ENCODE measurements around the gene USP31.
"Not testable (repeated sequence)": the region's sequence is repeated elsewhere in the genome, so short reads cannot be mapped to it uniquely, and the experiment has no call there.

USP31 gene

GRCh38 chr16:23155445-23156049, 6.3 kb upstream of the USP31 start:
- no peak for DNase-seq

DNA sequence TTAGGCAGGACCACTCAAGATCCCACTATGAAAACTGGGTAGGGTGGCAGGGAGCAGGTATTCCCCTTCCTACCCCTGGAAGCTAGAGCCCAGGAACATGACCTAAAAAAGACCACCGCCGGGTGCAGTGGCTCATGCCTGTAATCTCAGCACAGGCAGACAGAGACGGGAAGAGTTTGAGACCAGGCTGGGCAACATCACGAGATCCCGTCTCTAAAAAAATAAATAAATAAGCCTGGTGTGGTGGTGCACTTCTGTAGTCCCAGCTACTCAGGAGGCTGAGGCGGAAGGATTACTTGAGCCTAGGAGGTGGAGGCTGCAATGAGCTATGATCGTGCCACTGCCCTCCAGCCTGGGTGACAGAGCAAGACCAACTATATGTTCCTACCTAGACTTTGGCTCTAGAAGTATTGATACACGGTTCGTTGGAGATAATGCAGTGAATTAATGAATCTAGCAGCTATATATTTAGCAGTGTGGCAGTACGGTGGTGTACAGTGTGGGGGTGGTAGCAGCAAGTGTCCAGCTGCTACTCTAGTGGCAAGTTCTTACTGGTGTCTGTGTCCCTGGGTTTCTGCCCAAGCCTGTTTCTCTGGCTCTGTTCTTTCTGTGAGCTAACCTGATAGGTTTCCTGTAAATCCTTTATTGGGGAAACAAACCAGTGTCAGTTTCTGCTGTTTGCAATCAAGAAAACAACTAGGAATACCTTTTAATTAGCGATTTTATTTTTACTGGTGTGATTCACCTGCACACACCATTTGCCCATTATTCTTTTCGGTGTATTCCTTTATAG, 3.3 kb upstream of the USP31 start:
- no peak for DNase-seq

- DNase-seq, result no peak
Observed at GRCh38 chr16:23149993-23150364, 727 bp upstream of the USP31 start.

DNA sequence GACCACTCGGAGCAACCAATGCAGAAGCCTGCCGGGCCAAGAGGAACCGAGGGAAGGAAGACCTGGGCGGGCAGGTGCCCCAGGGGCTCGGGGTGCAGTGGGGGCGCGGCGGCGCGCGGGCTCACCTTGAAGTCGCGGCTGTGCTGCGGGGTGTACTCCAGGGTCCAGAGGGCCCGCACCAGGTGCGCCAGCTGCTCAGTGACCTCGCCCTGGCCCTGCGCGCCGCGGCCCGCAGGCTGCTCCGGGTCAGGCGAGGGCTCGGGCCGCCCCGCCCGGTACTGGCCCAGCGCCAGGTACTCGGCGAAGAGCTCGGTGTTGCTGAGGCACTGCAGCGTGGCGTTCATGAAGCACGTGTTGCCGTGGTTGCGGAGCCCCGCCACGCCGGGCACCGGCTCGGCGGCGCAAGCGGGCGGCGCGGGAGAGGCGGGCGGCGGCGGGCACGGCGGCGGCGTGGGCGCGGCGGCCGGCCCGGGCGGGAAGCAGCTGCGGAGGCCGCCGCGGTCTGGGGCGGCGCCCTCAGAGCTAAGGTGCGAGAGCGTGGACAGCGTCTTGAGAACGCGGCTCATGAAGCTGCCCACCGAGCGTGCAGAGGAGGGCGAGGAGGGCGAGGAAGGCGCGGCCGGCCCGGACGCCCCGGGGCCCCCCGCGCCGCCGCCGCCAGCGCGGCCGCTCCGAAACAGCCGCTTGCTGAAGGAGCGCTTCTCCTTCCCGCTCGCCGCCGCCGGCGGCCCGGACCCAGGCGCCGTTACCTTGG, 562 bp downstream of the USP31 start:
- DNase-seq, result no peak

GRCh38 chr16:23148166-23148512, 1.1 kb downstream of the USP31 start:
- DNase-seq, result no peak

GRCh38 chr16:23147666-23148065, 1.6 kb downstream of the USP31 start:
- no peak for DNase-seq

DNA sequence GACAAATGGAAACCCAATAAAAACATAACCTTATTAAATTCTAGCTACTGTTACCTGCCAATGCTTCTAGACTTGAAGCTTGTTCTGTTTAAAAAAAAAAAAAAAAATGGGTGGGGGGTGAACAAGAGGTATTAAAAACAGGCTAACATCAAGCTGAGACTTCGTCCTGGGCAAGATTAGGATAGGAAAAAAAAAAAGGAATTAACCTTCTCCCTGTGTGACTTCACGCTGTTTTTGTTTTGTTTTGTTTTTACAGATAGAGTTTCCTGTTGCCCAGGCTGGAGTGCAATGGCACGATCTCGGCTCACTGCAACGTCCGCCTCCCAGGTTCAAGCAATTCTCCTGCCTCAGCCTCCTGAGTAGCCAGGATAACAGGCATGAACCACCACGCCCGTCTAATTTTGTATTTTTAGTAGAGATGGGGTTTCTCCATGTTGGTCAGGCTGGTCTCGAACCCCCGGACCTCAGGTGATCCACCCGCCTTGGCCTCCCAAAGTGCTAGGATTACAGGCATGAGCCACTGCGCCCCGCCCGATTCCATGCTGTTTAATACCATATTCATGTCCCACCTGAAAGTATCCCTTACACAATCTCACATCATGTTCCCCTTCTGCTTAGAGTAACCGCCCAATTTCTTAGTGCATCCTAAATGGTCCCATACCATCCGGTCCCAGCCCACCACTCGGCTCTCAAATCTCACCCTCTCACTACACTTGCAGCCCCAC, 2.2 kb downstream of the USP31 start:
- DNase-seq, result no peak

DNA sequence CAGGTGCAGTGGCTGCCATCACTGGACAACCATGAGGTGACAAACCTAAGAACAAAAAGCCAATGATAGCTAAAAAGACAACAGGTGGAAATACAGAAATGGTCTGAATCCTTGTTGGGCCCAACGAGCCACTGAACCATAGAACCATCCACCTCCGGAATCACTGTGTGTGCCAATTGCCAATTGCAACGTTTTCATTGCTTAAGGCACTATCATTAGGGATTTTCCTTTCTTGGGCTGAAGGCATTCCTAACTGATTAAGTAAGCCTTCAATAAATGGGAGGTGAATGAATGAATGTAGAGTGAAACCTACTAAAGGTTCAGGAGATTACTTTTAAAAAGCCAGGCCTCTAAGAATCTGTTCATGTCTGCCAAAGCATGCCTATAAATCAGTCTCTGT, 3.6 kb downstream of the USP31 start:
- DNase-seq, result no peak

- no peak for DNase-seq
Observed at GRCh38 chr16:23145186-23145585, 4.1 kb downstream of the USP31 start.

- DNase-seq, result not testable (repeated sequence)
Observed at GRCh38 chr16:23144393-23144792, 4.9 kb downstream of the USP31 start.

- no peak for DNase-seq
Observed at GRCh38 chr16:23143391-23143790, 5.9 kb downstream of the USP31 start.

DNA sequence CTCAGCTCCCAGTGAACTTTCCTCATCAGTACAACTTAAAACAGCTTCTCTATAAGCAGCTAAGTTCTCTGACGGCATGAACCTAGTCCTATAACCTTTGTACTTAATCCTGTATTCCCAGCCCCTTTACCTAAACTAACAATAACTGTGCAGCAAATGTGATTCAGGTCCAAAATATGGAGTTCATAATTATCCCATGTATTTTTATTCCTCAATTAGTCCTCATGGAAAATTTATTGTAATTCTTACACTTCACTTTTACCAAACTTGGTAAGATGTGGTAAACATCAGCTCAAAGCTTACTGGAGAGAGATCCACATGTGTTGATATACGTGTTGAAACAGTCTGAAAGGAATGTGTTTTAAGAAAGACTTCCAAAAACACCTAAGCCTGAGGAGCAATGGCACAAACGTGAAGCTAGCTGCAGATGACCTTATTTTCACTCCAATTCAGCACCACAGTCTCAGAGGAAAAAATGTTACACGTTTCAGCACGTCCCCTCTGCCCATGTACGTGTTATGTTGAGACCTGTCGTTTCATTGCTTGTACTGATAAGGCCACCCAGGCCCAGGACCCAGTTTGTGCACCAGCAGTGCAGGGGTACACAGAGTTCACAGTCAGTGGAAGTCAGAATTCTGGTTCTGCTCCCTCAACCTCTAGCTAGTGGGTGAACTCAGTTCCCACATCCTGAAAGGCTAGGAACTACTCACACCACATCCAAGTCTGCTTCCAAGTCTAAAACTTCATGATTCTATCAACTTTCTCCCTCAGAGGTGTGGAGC, 7.1 kb downstream of the USP31 start:
- no peak for DNase-seq

DNA sequence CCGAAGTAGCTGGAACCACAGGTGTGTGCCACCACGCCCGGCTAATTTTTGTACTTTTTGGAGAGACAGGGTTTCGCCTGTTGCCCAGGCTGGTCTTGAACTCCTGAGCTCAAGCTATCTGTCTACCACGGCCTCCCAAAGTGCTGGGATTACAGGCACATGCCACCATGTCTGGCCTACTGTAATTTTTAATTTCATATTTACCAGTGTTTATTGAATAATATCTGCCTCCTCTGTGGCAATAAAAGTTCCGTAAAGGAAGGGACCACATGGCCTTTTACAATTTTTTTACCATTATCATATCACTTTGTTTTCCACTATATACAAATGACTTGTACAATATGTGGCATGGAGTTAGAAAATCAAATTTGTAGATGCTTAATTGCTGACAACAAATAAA, 7.8 kb downstream of the USP31 start:
- no peak for DNase-seq

DNA sequence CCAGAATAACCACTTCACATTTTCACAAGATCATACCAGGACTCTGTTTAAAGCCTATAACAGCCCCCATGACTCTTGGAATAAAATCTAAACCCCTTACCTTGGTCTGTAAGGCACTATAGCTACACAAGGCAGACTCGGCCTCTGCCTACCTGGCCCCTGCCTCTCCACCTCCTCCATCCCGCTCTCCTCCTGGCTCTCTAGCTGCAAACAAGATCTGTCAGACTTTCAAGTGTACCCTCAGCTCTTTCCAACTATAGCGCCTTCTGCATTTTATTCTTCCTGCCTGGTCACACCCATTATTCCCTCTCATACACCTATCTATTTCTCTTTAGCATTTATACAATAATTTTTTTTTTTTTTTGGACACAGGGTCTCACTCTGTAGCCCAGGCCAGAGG, 8.2 kb downstream of the USP31 start:
- DNase-seq, result no peak

DNA sequence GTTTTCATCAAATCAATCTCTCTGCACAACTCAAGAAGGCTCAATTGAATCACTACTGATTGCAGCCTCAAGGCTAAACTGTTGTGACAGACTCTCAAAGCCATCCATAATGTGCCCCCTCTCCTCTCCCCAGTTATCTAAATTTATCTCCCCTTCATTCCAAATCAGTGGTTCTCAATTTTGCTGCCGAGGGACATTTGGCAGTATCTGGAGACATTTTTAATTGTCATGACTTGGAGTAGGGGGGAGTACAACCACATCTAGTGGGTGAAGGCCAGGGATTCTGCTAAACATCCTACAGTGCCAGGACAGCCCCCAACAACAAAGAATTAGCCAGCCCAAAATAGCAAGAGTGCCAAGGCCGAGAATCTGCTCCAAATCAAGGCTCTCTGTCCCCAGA, 9.1 kb downstream of the USP31 start:
- no peak for DNase-seq

DNA sequence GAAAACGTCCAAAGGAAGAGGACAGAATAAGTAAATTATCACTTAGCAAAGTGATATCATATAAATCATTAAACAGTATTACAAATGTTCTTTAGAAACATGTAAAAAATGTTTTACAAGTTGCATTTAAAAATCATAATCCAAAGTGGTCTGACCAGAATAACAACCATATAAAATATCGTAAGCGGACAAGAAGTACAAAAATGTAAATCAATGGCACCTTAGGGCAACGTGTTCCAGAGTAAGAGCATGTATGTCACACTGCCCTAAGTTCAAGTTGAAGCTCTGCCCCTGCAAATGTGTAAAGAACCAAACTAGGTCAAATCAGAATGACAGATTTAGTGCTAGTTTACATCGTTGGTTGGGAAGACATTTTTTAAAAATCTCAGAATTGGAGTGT, 11.4 kb downstream of the USP31 start:
- no peak for DNase-seq

GRCh38 chr16:23137256-23137655, 12.0 kb downstream of the USP31 start:
- no peak for DNase-seq

DNA sequence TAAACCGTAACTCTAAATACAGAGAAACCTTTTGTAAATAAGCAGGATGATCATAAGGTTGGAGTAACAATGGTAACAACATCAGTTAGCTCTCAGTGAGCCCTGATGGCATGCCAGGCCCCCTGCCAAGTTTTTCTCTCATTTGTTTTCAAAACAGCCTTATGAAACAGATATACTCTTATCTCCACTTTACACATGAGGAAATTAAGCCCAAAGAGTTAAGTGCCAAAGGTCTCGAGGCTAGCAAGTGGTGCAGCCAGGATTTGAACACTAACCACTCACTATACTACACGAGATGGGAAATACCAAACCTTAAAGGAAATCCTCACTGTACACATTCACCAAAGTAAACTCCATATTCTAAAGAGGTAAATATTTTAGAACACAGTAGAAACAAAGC, 15.0 kb downstream of the USP31 start:
- DNase-seq, result no peak

DNA sequence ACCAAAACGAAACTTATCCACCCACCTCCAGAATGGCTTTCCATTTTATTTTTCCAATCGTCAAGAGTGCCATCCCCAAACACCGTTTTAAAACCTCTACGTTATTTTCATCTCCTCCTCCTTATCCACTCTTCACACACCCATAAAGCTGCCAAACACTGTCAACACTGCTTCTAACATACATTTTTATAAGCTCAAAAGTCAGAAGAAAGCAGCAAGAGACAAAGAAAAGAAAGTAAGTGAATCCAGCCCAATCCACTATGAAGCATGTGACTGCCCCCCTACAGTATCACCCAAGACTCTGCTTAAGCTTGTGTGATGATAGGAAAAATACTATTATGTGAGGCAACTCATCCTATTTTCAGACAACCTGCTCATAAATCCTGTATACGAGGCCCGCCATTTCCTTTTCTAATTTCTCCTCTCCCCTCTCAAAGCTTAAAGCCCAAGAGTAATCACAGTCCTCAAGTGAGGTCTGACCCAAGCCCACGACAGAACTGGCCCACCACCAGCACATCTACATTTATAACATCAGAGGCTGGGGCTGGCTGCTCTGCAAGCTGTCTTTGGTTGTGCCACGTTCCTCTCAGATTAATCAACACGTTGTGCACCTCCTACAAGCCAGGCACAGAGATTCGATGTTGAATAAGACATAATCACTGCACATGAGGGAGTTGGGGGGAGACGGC, 16.3 kb downstream of the USP31 start:
- DNase-seq, result no peak

DNA sequence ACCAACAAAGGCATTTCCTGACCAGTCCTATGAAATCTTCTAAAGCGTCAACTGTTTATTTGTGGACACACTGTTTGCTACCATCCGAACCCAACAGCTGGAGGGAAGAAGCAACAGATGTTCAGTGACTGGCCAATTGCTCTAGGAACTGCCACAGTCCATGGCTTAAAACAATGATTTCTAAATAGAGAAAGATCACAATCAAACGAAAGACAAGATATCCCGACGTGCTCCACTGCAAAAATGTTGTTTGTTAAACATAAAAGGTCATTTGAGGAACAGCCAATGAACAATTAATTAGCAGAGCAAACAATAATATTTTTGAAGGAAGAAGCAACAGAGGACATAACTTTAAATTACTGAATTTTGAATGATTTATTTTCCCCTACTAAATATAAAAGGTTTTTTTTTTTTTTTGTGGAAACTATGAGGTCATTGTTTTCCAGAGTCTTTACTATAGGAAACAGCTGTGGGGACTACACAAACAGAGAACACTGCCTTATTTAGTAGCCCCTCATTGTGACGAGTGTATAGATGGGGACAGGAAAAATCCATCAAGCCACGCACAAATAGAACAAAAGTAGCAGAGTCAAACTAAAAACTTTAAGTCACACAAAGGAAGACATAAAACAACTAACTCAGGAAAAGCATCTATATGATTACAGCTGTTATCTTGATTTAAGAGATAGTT, 17.2 kb downstream of the USP31 start:
- no peak for DNase-seq

GRCh38 chr16:23131436-23131835, 17.8 kb downstream of the USP31 start:
- DNase-seq, result no peak

DNA sequence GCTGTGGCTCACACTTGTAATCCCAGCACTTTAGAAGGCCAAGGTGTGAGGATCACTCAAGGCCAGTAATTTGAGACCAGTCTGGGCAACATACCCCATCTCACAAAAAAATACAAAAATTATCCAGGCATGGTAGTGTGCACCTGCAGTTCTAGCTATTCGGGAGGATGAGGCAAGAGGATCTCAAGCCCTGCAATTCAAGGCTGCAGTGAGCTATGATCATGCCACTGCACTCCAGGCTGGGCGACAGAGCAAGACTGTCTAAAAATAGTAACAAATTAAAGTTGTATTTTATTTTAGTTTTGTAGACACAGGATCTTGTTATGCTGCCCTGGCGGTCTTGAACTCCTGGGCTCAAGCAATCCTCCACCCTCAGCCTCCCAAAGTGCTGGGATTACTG, 18.2 kb downstream of the USP31 start:
- no peak for DNase-seq
